HG02798 (cell line): ENCODE results near the gene ELSPBP1.
"Not testable (repeated sequence)": the region's sequence is repeated elsewhere in the genome, so short reads cannot be mapped to it uniquely, and the experiment has no call there.

Experiments
- ATAC-seq: cut with Tn5 transposase; IDR thresholded peaks from one replicate; pipeline ENCODE4 v1.9.1; 2021; ENCODE audit warnings: mild to moderate bottlenecking; ENCODE audit not compliant: unreplicated experiment, poor library complexity

ELSPBP1 gene

GRCh38 chr19:48036765-48037164 lies 42.3 kb downstream of the ELSPBP1 start:
- no peak for ATAC-seq

- ATAC-seq: no peak
These were observed 47.6 kb downstream of the ELSPBP1 start for GRCh38 chr19:48041877-48042580.

GRCh38 chr19:48043675-48044258 lies 49.3 kb downstream of the ELSPBP1 start, which contains the start of gene CABP5:
Gene CABP5 (minus strand): TSS chr19:48044079. CDS start chr19:48043922, 157 bp downstream.
- no peak for ATAC-seq

GRCh38 chr19:48044561-48044960 lies 50.1 kb downstream of the ELSPBP1 start:
- ATAC-seq: no peak

- no peak for ATAC-seq
These were observed 57.1 kb downstream of the ELSPBP1 start for GRCh38 chr19:48051335-48052033.

- no peak for ATAC-seq
These were observed 58.6 kb downstream of the ELSPBP1 start for GRCh38 chr19:48053076-48053475.

- no peak for ATAC-seq
These were observed 59.4 kb downstream of the ELSPBP1 start for GRCh38 chr19:48053856-48054255.

GRCh38 chr19:48059331-48059730 lies 64.9 kb downstream of the ELSPBP1 start:
- ATAC-seq: no peak

GRCh38 chr19:48060381-48060780 lies 65.9 kb downstream of the ELSPBP1 start:
- no peak for ATAC-seq

- ATAC-seq: no peak
These were observed 67.2 kb downstream of the ELSPBP1 start for GRCh38 chr19:48061401-48062344.

- ATAC-seq: no peak
These were observed 70.1 kb downstream of the ELSPBP1 start for GRCh38 chr19:48064509-48064908.

- no peak for ATAC-seq
These were observed 75.0 kb downstream of the ELSPBP1 start for GRCh38 chr19:48069435-48069834.

- ATAC-seq: not testable (repeated sequence)
These were observed 75.8 kb downstream of the ELSPBP1 start for GRCh38 chr19:48070177-48070769.
